GM18517 (cell line): ENCODE data around the gene ARNT2.

ENCODE experiments used
- ATAC-seq: cut with Tn5 transposase; IDR thresholded peaks from one replicate; pipeline ENCODE4 v1.9.1; 2021; ENCODE audit warnings: mild to moderate bottlenecking, moderate library complexity; ENCODE audit not compliant: unreplicated experiment

The ARNT2 gene

DNA sequence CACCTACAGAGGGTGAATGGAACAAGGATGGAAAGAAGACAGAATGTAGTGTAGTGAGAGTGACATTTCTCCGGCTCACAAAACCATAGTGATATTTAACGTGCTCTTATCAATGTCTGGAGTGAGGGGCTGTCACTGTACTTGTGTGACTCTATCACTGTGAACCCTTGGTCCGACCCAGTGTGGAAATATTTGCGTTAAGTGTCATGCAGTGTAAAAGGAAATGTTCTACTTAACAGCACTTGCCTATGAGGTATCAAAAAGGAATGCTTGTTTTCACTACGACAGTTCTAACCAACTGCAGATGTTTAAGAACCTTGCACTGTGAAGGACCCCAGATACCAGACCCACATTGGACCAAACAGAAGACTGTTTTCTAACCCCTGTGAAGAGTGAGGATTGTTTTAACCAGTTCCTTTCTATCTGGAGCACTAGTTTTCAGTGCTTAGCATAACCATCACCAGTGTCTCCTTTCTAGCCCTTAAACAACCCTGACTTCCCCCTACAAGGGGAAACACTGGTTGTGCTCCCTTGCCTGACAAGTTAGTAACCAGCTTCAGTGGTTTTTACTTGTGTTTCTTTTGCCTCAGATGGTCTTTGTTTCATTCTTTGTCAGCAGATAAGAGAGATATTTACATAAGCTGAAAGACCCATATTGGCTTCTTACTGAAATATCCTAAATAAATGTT lies 146.2 kb downstream of the ARNT2 start:
- no peak for ATAC-seq

DNA sequence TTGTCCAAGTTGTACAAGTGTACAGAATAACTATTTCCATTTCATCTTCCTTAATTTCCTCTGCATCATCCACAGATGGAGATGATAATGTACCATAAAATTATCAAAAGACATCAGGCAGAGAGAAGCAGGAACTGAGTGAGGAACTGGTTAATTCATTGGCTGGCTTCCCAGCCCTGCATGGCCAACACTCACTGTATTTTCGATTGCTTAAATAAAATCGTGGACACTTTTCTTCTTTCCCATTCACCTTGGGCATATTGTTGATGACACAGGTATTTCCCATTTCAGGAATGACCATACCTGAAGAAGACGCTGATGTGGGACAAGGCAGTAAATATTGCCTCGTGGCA lies 146.7 kb downstream of the ARNT2 start:
- ATAC-seq: no peak

DNA sequence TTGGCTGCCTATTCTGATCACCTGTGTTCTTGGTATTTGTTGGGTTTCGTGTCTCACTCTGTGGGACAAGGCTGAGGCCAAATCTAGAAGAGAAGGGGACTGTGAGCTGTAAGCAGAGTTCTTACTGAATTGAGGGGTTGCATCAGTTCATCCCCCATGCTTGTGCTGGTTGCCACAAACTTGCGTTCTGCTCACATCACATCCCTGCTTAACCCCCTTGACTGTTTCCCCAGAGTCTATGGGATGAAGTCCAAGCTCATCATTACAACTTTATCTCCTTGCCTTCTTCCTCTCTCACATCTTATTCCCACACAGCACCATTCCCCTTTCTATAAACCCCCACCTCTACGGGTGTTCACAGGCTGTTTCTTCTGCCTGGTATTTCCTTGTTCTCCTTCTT lies 147.2 kb downstream of the ARNT2 start:
- no peak for ATAC-seq

DNA sequence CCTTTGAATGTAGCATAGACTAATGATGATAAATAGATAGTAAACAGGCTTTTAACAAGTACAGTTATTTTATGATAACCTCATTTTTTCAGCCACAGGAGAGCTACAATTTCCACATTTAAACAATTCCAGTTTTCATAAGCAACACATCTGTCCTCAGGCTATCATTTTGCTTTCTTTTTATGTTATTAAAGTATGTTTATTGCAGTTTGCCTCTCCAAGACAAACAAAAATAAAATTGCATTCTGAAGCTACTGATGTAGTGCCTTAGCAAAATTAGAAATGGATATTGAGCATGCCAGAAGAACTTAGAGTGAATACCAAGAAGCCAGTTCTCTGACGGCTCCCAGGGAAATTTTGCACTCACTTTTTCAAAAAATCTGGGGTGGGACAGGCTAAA lies 150.4 kb downstream of the ARNT2 start:
- no peak for ATAC-seq

DNA sequence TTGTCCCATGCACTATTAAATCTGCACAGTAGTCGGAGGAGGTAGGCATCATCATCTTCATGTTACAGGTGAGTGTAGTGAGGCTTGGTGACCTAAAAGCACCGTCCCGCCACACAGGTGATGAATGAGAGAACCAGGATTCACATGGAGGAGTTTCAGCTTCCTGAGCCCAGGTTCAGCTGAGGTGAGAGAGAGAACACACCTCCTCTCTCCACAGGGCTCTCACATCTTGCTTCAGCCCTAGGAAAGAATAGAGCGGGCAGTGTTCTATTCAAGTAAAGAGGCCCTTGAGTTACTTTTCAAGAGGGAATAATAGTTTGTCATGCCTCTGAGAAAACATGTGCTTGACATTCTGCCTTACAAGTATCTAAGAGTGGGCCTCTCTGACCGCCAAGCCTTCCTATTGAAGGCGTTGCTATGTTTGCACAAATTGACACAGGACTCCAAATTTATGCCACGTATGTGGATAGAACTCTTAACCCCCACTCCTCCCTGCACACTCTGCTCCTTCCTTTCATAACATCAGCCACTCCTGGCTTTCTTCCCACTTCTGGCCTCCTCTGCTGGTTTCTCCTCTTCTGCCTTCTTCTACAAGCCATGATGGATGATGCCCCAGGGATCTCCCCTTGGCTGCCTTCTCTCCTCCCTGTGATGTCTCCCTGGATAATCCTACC lies 152.6 kb downstream of the ARNT2 start:
- no peak for ATAC-seq

DNA sequence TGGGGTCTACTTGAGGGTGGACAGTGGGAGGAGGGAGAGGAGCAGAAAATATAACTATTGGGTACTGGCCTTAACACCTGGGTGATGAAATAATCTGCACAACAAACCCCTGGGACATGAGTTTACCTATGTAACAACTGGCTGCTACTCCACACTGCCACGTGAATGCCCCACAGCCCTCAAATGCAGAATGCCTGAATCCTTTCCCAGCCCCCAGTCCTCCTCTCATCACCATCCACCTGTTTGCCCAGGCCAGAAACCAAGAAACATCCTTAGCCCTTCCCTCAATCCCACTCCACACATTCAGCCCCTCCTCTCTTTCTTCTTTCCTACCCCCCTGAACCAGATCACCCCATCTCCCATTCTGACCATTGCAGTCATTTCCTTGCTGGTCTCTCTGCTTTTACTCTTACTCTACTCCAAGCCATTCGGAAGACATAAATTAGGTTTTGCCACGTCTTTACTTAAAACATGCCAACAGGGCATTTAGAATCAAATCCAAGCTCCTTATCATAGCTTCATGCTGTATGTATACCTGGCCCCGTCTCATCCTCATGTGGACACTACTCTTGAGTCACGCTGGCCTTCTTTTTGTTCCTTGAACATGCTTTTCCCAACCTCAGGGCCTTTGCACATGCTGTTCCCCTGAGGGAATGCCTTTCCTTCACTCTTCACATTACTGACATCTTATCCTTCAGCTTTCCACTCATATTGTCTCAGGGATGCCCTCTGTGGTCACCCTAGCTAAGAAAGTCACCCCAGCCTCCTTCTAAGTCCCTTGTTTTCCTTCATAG lies 153.5 kb downstream of the ARNT2 start:
- ATAC-seq: no peak

DNA sequence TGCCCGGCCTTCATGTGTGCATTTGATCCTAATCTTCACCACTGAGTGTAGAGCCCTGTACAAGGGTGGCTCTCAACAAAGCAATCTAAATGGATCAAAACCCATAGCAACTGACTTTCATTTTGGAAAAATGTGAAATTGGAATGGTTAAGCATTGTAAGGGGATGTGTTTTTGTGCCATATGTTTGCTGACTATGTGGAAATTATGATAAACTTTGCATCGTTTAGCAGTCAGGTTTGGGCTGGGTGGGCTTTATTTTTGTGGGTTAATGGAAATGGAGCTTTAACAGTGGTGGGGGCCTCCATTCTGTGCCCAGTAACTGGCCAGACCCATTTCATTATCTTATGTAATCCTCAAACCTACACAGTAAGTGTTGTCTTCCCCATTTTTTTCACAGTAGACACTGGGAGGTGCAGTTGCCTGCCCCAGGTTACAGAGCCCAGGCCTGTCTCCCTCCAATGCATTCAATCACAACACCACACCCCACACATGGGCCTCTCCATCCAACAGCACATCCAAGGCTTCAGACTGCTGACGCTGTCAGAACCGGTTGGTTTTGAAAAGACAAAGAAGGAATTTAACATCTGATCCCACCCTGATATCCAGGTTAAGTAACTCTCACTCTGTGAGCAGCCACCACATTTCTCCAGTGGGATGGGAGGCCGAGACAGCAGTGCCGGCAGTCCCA lies 154.6 kb downstream of the ARNT2 start:
- ATAC-seq: no peak

DNA sequence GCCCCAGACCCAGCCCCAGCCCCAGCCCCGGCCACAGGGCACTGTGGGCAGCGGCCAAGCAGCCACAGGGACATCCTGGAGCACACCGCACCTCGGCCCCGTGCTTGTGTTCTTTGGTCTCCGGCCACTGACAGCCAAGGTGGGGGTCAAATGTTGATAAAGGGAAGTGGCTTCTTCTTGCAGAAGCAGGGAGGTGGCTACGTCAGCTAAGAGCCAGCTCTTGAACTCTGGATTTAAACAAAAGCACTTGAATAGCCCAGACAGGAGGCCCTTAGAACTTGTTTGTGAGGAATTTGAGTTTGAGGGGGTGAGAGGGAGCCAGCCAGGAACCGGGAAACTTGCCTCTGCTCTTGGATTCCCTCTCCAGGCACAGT lies 155.1 kb downstream of the ARNT2 start:
- no peak for ATAC-seq

DNA sequence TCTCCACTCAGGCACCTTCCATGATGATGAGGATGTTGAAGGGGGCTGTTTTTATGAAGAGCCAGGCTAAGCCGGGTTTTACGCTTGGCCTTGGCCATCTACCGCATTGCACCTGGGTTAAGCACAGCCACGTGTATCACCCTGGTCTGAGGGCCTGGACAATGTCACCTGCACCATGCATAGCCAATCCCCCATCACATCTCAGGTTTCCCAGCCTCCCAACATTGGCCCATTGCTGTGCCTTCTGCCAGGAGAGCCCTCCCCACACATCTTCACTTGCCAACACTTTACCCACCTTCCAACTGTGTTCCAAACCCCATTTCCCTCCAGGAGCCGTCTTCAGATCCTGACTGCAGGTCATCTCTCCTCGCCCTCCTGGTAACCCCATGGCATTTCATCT lies 155.6 kb downstream of the ARNT2 start:
- ATAC-seq: no peak

DNA sequence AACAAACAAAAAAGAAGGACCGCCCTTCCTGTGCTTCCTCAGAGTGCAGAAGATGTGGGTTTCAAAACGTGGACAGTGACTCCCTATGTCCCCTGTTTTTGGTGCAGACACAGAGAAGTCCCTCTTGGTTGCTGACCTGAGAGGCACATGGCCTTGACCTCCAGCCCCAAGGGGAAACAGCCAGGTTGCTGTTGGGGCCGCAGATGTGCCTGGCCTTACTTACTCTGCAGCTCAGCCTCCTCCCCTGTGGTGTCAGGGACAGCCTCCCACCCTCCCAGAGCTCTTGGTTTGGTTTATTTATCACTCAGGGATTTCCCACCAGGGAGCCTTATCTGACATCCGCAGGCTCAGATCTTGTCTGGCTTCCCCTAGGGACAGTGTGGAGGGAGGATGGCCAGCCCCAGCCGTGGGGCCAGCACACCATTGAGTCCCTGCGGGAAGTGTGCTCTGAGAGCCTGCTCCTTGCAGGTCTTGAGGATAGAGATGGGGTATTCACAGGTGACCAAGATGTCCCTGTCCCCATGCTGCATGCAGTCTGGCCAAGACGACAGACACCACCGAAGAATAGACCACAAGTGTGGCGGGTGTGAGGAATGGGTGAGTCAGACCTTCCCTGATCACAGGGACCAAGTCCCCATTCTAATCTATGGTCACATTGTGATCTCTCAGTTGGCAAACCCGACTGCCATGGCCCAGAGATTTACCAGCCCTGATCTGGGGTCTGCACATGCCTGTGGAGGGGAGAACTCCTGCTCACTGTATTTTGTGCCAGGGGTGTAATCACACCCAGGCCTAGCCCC lies 156.6 kb downstream of the ARNT2 start:
- no peak for ATAC-seq

DNA sequence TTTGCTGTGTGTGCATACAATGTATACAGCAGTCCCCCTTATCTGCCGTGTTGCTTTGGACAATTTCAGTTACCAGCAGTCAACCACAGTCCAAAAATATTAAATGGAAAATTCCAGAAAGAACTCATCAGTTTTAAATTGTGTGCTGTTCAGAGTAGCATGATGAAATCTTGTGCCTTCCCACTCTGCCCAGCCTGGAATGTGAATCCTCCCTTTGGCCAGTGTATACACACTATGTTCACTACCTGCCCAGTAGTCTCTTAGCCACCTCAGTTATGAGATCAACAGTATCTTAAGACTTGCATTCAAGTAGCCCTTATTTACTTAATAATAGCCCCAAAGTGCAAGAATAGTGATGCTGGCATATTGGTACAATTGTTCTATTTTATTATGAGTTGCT lies 157.3 kb downstream of the ARNT2 start:
- ATAC-seq: no peak

DNA sequence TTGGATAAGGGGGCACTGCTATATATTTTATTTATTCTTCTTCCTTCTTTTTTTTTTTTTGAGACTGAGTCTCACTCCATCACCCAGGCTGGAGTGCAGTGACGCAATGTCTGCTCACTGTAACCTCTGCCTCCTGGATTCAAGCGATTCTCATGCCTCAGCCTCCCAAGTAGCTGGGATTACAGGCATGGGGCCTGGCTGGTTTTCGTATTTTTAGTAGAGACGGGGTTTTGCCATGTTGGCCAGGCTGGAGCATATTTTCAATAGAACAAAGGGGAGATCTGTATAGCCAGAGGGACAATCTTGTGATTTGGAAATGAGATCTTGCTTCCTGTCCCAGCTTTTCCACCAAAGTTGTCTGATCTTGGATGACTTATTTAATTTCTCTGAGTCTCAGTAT lies 157.9 kb downstream of the ARNT2 start:
- ATAC-seq: no peak

DNA sequence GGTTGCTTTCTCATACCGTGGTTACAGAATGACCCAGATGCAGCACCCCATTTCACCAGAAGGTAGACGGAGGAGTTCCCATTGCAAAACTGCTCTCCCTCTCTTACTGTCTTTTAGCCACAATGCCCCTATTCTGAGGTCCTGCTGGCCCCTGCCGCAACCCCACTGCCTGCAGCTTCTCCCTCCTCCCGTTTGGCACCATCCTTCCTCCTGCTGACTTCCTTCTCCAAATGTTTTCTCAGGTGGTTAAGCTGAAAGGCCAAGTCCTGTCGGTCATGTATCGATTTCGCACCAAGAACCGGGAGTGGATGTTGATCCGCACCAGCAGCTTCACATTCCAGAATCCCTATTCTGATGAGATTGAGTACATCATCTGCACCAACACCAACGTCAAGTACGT lies 158.7 kb downstream of the ARNT2 start:
- no peak for ATAC-seq

DNA sequence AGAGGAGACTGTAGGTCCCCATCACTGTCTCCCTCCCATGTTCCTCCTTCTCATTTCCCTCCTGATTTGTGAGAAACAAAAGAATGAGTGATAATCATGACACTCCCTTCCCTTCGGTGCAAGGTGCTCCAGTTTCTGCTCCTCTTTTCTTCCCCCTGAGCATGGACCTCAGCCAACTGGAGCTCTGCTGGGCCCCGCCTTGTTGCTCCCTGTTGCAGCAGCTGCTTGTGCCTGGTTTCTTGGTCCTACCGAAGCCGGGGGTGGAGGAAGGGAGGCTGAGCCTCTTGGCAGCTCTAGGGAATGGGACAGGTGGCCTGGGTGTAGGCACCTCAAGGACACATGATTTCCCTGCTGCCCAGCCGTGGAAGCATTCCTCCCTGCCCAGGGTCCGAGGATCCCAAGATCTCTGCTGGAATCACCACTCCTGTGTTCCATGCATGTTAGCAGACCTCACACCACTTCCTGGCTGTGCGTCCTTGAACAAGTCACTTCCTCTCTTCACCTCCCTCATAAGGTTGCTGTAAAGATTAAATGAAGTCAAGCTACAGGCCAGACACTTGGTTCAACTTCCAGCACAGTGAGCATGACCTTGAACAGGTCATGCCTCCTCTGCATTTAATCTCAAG lies 159.3 kb downstream of the ARNT2 start:
- ATAC-seq: no peak

DNA sequence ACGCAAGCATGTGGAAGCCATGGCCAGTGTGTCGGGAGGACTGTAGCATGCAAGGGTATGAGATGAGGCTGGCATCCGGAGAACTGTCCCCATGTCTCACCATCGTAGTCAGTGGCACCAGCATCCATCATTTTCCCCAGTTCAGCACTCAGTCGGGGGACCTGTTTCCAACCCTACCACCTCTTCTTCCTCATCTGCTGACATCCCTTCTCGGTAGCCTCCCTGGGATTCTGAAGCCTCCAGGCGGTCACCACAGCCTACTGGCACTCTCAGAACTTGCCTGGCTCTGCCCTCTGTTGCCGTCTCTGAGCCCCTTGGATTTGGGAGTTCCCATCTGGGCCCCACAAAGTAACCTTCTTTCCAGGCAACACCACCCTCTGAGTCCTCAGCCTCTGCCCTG lies 159.9 kb downstream of the ARNT2 start:
- no peak for ATAC-seq

DNA sequence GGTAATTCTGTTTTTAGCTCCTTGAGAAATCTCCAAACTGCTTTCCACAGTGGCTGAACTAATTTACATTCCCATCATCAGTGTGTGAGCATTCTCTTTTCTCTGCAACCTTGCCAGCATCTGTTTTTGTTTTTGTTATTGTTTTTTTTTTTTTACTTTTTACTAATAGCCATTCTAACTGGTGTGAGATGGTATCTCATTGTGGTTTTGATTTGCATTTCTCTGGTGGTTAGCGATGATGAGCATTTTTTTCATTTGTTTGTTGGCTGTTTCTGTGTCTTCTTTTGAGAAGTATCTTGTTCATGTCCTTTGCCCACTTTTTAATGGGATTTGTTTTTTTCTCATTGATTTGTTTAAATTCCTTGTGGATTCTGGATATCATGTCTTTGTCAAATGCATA lies 161.2 kb downstream of the ARNT2 start:
- ATAC-seq: no peak

DNA sequence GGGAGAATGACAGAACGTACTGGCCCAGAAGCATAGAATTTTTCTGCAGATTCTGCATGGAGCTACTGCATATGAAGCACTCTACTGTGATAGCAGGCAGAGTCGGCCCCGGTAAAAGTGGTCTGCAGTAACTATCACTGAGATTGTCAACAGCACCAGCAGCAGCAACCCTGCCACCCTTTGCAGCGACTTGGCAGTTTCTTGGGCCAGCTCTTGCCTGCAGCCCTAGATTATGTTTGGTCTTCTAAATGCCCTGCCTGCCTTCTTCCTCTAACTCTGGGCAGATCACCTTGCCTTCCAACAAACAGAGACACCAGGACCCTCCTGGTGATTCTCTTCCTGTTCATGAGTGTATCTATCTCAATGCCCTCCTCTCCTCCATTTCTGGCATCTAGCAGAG lies 161.8 kb downstream of the ARNT2 start:
- no peak for ATAC-seq

DNA sequence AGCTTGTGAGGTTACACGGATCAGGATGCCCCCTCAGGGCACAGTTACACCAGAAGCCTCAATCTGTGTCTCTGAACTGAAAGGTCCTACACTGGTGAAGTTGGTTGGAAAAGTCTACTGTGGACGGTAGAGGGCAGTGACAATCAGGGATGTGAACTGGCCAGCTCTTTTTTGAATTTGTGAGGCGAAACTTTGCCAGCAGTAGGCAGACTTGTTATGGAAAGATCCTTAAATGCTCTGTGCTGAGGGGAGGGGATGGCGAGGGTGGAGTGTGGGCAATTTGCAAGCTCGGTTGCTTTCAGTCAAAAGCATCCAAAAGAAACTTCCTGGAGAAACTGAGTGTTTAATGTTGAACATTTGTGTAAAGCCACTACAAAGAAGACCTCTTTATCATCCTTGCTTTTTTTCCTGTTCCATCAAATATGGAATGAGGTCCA lies 163.6 kb downstream of the ARNT2 start:
- ATAC-seq: no peak

DNA sequence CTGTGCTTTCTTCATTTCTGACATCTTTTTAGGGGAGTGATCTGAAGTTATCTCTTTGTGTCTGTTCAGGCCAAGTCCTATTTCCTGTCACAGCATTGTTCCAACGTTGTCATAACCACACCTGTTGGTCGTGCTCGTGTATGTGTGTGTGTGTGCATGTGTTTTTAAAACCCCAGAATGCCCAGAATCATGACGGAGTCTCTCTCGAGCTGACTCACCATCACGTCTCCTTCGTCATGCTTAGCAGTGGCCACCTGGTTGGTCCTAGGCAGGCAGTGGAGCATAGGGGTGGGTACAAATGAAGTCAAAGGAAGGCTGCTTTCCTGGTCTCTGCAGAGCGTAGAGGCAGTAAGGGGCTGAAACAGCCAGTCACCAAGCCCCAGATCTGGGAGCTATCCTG lies 164.1 kb downstream of the ARNT2 start:
- ATAC-seq: no peak

DNA sequence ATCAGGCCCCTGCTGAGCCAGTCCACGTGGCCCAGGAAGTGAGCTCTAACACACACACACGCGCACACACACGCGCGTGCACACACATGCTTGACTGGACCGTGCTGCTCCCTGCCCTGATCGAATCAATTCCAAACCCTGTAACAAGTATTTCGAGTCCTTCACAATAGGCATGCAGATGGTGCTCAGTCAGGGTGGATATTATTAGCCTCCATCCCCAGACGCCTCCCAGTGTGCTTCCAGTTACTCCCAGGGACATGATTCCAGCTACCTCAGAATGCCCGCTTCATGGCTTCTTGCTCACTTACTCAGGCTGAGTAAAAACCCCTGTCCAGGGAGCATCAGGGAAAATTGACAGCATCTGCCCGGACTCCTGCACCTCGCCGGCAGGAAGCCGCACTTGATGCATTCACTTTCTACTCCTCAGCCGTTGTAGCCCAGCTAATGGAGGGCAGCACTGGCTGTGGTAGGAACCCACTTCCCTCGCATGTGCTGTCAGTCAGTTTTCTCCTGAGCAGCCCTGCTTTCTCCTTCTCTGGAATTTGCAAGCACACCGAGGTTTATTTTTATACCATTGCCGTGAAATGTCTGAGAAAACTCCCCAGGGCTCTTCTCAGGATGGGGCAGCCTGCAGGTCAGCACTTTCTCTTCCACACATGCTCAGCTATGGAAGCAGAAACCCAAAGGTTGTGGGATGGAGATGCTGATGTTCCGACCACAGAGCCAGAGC lies 164.9 kb downstream of the ARNT2 start:
- ATAC-seq: no peak
